SU-DHL-6 (cell line): ENCODE data around the gene CMSS1.

Source experiments
- CTCF ChIP-seq: fragments of 200-600 bp; sonication (generic); IDR thresholded peaks from one replicate; pipeline ENCODE4 v1.5.1; 2017; ENCODE audit warnings: antibody characterized with exemption, mild to moderate bottlenecking, low read length, moderate library complexity; ENCODE audit not compliant: insufficient read depth, poor library complexity, severe bottlenecking
- EZH2phosphoT487 ChIP-seq: fragments of 200-600 bp; sonication (generic), shearing (Covaris generic); conservative IDR thresholded peaks from 2 replicates; pipeline ENCODE4 v1.6.1; 2018; ENCODE audit warnings: mild to moderate bottlenecking, antibody characterized with exemption, low read length, moderate library complexity, mixed read lengths

DNA sequence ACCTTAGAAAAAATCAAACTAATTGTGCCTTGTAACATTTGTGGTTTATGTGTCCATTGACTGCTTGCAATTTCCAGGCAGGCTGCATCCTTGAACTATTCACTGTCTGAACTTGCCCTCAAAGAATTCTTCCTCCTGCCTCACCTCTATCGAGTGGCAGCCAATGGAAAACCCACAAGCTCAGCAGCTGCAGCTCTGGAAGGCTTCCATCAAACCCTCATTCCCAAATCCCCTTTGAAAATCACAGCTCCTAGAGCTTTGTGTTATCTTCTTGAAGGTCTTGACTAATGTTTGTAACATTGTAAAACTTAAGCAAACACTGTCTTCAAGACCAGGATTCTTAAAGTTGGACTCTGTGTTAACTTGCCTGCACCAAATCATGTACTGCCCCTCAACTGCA lies 215.5 kb downstream of the CMSS1 start:
- TF ChIP-seq CTCF (no peak), EZH2phosphoT487 (no peak)
